Measurements from ENCODE around the gene TOP3B.

GRCh38 chr22:21985214-21985613 is 2.6 kb upstream of the TOP3B start:
- no peak for TF ChIP-seq CTCF (conservative IDR thresholded peaks at IDR 0.05; ENCODE audit: low read depth, low read length)
- TF ChIP-seq EZH2 (IDR thresholded peaks at IDR 0.05; ENCODE audit: low read length, unreplicated experiment): no peak

Data from PC-3 (cell line).